Skeletal muscle satellite cell (primary cell): ENCODE results near the gene THUMPD3.

Experiments
- H3K27me3 ChIP-seq: 2 replicates; pipeline ENCODE4 v1.7.0; 2013; ENCODE audit warnings: low read length; ENCODE audit not compliant: control insufficient read depth, insufficient read depth
- H3K36me3 ChIP-seq: 2 replicates; pipeline ENCODE4 v1.7.0; 2013; ENCODE audit warnings: mild to moderate bottlenecking, control low read depth, low read length; ENCODE audit not compliant: insufficient read depth
- H3K4me1 ChIP-seq: 2 replicates; pipeline ENCODE4 v1.7.0; 2013; ENCODE audit warnings: low read length; ENCODE audit not compliant: control insufficient read depth, insufficient read depth
- H3K4me2 ChIP-seq: 2 replicates; pipeline ENCODE4 v1.7.0; 2013; ENCODE audit warnings: mild to moderate bottlenecking, low read length
- H3K4me3 ChIP-seq: 2 replicates; pipeline ENCODE4 v1.7.0; 2013; ENCODE audit warnings: low read length
- H3K9ac ChIP-seq: 2 replicates; pipeline ENCODE4 v1.7.0; 2013; ENCODE audit warnings: mild to moderate bottlenecking, low read depth, low read length, moderate library complexity
- H3K9me3 ChIP-seq: replicated peaks from 2 replicates; pipeline ENCODE4 v1.7.0; 2013; ENCODE audit warnings: mild to moderate bottlenecking, control low read depth, low read length

The THUMPD3 gene

DNA sequence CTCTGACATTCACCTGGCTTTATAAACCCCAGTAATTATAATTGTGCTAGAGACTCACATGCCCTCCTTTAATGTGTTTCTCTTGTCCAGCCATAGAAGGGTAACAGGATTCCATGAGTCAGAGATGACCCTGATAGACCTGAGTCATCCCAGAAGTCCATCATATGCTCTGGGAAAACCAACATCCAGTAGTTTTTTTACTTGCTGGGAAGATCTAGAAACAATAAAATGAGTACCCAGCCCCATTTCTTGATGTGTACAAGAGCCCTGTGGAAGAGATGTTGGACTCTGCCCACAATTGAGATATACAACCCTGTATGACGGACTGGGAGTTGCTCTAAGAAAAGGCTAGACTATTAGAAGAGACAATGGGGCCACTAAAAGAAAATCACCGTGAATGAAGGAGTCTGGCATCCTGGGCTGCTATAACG, 22.4 kb upstream of the THUMPD3 start:
- H3K9ac ChIP-seq: no peak overlapping the region
- H3K36me3 ChIP-seq: no peaks in the 10 kb centered on the region
- H3K4me1 ChIP-seq: peaks cover 15% of the 10 kb centered on the region
- H3K27me3 ChIP-seq: no peaks in the 10 kb centered on the region
- H3K4me2 ChIP-seq: peak overlapping the region; percentile 12
- no peak overlapping the region for H3K4me3 ChIP-seq
- no peaks in the 10 kb centered on the region for H3K9me3 ChIP-seq

DNA sequence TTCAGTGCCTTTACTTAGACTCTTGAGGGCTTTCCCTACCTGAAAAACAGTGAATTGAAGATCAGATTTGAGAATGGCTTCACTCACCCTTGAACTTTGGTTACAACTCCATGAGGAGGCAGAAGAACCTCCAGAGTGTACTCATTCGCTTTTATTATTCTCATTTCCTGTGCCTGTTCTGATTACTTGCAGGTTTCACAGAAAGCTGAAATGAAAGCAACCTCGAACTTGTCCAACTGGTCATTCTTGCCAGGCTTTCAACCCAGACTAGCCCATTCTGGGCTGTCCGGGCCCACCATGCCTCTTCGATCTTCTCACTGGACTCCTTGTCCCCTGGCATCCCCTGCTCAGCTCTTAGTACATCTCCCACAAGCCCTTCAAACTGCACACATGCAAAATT, 20.2 kb upstream of the THUMPD3 start:
- H3K36me3 ChIP-seq: no peaks in the 10 kb centered on the region
- H3K9me3 ChIP-seq: no peaks in the 10 kb centered on the region
- no peaks in the 10 kb centered on the region for H3K27me3 ChIP-seq
- no peak overlapping the region for H3K4me3 ChIP-seq
- H3K4me1 ChIP-seq: peaks cover 25% of the 10 kb centered on the region
- no peak overlapping the region for H3K9ac ChIP-seq
- H3K4me2 ChIP-seq: no peak overlapping the region

DNA sequence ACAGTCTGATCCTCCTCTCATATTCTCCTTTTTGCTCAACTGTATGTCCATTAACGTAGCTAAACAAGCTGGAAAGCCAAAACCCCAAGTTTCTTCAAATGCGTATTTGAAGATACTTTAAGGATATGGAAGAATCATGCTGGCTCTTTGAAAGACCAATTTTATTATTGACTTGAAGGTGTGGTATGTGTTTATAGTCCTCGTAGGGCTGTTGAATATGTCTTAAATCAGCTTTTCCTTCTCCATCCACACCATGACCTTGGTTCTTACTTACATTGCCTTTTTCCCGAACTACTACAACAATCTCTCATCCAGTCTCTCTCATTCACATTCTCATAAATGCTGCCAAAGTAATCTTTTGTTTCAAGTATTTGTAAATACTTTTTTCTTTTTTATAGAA, 19.7 kb upstream of the THUMPD3 start:
- Histone ChIP-seq H3K4me2 (no peak overlapping the region), H3K4me1 (peaks cover 29% of the 10 kb centered on the region), H3K36me3 (no peaks in the 10 kb centered on the region), H3K9me3 (no peaks in the 10 kb centered on the region), H3K27me3 (no peaks in the 10 kb centered on the region), H3K4me3 (no peak overlapping the region), H3K9ac (no peak overlapping the region)

DNA sequence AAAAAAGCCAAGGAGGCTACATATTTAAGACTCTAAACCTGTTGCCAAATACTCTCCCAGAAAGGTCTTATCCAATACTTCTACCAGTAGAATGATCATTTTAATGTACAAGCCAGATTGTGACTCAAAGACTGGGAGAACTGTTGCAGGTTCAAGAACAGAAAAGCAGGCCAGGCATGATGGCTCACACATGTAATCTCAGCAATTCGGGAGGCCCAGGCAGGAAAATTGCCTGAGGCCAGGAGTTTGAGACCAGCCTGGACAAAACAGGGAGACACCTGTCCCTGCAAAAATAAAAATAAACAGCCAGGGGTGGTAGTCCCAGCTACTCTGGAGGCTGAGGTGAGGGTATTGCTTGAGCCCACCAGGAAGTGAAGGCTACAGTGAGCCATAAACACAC, 17.8 kb upstream of the THUMPD3 start:
- Histone ChIP-seq H3K9me3 (no peaks in the 10 kb centered on the region), H3K4me3 (no peak overlapping the region), H3K4me1 (peaks cover 42% of the 10 kb centered on the region), H3K36me3 (no peaks in the 10 kb centered on the region), H3K27me3 (no peaks in the 10 kb centered on the region), H3K9ac (no peak overlapping the region), H3K4me2 (no peak overlapping the region)

DNA sequence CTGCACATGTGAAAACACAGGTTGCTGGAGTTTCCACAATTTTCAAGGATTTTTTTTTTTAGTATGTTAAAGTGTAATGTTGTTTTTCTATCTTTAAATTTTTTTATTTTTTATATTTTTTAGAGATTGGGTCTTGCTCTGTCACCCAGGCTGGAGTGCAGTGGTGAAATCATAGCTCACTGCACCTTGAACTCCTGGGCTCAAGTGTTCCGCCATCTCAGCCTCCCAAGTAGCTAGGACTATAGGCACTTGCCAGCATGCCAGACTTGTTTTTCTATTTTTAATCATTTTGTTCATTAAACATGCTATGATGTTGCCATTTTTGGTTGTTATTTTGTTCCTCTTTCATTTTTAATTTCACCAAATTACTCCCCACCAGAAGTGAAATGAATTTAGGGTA, 16.7 kb upstream of the THUMPD3 start:
- Histone ChIP-seq H3K4me1 (peaks cover 43% of the 10 kb centered on the region), H3K9ac (no peak overlapping the region), H3K9me3 (no peaks in the 10 kb centered on the region), H3K4me2 (no peak overlapping the region), H3K36me3 (no peaks in the 10 kb centered on the region), H3K4me3 (no peak overlapping the region), H3K27me3 (no peaks in the 10 kb centered on the region)

DNA sequence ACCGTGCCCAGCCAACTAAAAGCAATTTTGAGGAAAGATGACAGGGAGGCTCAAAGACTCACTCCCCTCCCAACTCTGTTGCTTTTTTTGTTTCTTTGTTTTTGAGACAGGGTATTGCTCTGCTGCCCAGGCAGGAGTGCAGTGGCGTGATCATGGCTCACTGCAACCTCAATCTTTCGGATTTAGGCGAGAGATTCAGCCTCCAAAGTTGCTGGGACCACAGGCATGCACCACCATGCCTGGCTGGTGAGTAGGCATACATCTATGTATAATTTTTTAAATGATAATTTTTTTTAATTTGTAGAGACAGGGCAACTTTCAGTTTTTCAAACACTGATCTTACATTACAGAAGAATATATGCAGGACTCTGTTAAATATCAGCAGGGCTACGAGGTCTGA, 15.8 kb upstream of the THUMPD3 start:
- H3K4me3 ChIP-seq: no peak overlapping the region
- no peaks in the 10 kb centered on the region for H3K9me3 ChIP-seq
- peak overlapping the region; percentile 13 for H3K4me2 ChIP-seq
- peaks cover 43% of the 10 kb centered on the region for H3K4me1 ChIP-seq
- no peaks in the 10 kb centered on the region for H3K27me3 ChIP-seq
- peak overlapping the region; percentile 44 for H3K9ac ChIP-seq
- H3K36me3 ChIP-seq: no peaks in the 10 kb centered on the region

DNA sequence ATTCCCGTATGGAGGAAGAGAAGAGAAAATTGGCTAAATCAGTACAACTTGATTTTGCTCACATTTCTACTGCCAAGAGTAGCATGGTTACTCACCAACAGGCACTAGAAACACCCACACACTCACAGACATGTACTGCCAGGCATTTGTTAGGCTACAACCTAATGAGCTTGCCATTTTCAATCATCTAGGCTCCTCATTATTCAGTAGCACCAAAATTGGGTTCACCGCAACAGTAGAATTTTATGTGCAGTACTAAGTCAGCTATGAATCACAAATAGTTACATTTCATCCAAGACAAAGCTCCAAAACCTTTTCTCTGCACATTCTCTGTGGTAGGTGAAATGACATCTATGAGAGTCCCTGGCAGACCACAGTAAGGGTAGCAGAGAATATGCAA, 15.0 kb upstream of the THUMPD3 start:
- H3K4me1 ChIP-seq: peaks cover 45% of the 10 kb centered on the region
- peak overlapping the region; percentile 13 for H3K4me2 ChIP-seq
- H3K36me3 ChIP-seq: no peaks in the 10 kb centered on the region
- H3K9me3 ChIP-seq: no peaks in the 10 kb centered on the region
- H3K27me3 ChIP-seq: no peaks in the 10 kb centered on the region
- H3K9ac ChIP-seq: peak overlapping the region; percentile 44
- peak overlapping the region; percentile 0 for H3K4me3 ChIP-seq

DNA sequence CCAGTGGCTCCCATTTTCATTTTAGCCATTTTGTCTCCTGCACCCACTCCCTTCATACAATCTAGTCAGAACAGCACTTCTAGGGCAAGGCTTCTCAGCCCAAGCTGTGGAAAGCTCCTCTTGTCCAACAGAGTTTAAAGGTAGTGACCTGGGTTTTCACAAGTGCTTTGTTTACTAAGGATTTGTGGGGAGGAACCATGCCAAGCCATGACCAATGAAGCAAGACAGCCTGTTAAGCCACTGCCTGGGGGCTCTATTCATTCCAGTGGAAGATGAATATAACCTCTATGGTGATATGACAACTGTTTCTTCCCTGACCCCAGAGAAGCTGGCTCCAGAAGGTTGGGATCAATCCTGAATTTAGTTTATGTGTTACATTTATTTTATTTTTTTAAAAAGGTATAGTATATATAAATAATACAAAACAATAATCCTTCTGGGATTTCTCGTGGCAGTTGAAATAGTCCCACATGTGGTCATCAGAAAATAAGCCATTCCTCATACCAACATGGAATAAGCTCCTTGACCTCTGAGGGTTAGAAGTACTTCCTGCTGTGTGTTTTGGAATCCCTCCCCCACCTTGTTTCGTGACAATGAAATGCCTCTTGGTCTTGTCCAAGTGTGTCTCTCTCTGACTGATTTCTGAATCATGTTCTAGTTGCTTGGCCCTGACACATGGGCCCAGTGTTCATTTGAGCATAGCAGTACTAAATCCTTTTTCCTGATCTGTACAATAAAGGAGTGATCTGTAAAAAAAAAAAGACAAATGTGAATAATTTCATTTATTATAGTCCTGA, 13.3 kb upstream of the THUMPD3 start:
- H3K9ac ChIP-seq: peak overlapping the region; percentile 66
- H3K4me3 ChIP-seq: peak overlapping the region; percentile 3
- H3K4me1 ChIP-seq: peaks cover 50% of the 10 kb centered on the region
- no peaks in the 10 kb centered on the region for H3K36me3 ChIP-seq
- no peaks in the 10 kb centered on the region for H3K27me3 ChIP-seq
- H3K4me2 ChIP-seq: peak overlapping the region; percentile 53
- no peaks in the 10 kb centered on the region for H3K9me3 ChIP-seq

DNA sequence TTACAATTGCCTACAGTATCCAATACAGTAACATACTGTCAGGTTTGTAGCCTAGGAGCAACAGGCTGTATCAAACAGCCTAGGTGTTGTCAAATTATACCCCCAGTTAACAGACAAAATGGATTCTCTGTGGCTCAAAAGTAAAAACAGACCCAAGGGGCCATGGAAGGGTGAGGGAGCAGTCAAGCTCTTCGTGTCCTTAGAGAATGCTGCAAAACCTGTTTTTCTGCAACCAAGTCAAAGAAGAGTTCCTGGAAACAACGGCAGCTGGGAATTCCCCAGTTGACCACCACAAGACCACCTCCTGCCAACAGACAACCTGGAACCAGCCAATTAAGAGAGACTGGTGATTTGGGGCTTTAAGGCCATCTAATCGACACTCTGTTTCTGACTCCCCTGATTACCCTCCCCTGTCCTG, 11.1 kb upstream of the THUMPD3 start:
- no peaks in the 10 kb centered on the region for H3K36me3 ChIP-seq
- no peak overlapping the region for H3K9ac ChIP-seq
- no peaks in the 10 kb centered on the region for H3K27me3 ChIP-seq
- no peak overlapping the region for H3K4me3 ChIP-seq
- no peak overlapping the region for H3K4me2 ChIP-seq
- H3K9me3 ChIP-seq: no peaks in the 10 kb centered on the region
- H3K4me1 ChIP-seq: peaks cover 56% of the 10 kb centered on the region

DNA sequence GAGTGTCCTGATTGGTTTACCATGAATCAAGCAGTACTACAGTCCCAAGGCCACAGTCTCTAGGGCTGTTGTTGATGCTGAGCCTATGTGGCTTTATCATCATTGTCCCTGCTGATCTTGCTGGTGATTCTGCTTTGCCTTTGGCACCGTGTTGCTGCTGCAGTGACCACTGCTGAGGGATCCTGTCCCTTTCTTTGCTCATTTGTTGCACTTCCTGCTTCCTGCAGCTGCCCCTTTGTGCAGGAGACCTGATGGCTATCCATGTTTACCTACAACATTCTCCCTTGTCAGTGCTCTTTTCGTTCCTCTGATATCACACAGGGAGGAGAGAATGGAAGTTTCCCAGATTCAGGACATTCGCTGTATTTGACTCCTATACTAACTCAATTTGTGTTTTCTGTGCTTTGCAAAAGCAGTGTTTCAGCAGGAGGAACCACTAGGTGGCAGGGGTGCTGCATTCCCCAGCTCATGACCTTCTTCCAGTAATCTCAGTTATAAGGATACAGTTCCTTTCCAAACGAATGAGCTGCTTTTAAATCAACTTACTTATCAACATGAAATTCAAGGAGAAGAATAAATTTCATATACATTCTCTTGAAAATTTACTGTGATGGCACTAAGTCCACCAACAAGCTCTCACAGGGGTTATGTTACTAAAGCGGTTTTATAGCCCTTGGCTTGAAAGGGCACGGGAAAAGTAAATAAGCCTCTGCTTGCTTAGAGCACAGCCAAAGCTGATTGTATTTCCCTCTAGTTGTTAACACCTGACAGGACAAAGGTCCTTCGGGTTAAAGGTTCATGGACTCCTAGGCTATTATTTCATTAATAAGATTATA, 9.7 kb upstream of the THUMPD3 start:
- Histone ChIP-seq H3K4me2 (peak overlapping the region; percentile 6), H3K4me1 (peaks cover 42% of the 10 kb centered on the region), H3K36me3 (no peaks in the 10 kb centered on the region), H3K9ac (no peak overlapping the region), H3K9me3 (no peaks in the 10 kb centered on the region), H3K4me3 (no peak overlapping the region), H3K27me3 (no peaks in the 10 kb centered on the region)

DNA sequence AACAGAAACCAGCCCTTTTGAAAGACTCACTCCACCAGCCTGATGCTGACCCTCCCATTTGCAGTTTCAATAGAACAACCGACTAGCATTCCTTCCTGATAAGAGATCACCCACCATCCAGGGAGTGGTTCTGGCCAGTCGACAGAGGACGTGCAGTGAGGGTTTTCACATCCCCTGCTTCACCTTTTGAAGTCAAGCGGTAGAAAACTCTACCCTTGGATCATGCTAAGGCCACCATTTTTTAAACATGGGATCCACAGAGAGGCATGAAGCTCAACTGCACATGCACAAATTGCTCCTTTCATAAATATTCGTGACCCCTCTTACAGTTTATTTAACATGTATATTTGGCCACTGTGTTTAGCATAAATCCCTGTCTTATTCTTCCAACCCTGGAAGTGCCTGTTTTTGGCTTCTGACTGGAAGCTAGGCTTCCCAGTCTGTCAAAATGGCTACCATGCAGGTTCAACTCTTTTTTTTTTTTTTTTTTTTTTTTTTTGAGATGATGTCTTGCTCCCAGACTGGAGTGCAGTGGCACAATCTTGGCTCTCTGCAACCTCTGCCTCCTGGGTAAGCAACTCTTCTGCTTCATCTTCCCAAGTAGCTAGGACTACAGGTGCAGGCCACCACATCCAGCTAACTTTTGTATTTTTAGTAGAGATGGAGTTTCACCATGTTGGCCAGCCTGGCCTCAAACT, 1.0 kb upstream of the THUMPD3 start:
- Histone ChIP-seq H3K4me3 (peak overlapping the region; percentile 80), H3K4me2 (peak overlapping the region; percentile 82), H3K27me3 (no peaks in the 10 kb centered on the region), H3K36me3 (peaks cover 17% of the 10 kb centered on the region), H3K9ac (no peak overlapping the region), H3K4me1 (peaks cover 8% of the 10 kb centered on the region), H3K9me3 (no peaks in the 10 kb centered on the region)
